ENCODE measurements around the gene DDX28. TPM values are rescaled to one million over a fixed set of nuclear protein-coding genes. Genes with fewer than 3 reads are reported as not detected.
A peak's percentile ranks its signal among the peaks of the same experiment; 100 is the strongest.

DDX28 gene
- total and polyA plus RNA-seq, 4 donors, result 7.6 to 11.6 (median 8.4) TPM

- H3K9me3 ChIP-seq (ENCODE audit: control insufficient read depth in 4 of 4, low read length in 3 of 4), result no peaks in the 10 kb centered on the region
- peaks cover 0 to 2% (median 0%) of the 10 kb centered on the region in 4 donors for H3K4me1 ChIP-seq (ENCODE audit: control insufficient read depth in 4 of 4, insufficient read depth in 4 of 4, low read length in 3 of 4)
- WGBS, result 75% methylated on average over 9 of the region's 9 CpGs
- H3K9ac ChIP-seq (ENCODE audit: low read depth in 1 of 2, low read length in 2 of 2), result no peak overlapping the region
- no peaks in the 10 kb centered on the region for H3K27me3 ChIP-seq (ENCODE audit: control insufficient read depth in 4 of 4, insufficient read depth in 4 of 4, low read length in 3 of 4)
- no peak overlapping the region for H3K4me3 ChIP-seq (ENCODE audit: low read depth in 1 of 3, low read length in 3 of 3)
- TF ChIP-seq REST (IDR thresholded peaks at IDR 0.05), result no peak
- TF ChIP-seq JUND (IDR thresholded peaks at IDR 0.05), result no peak
- no peak for TF ChIP-seq RXRA (IDR thresholded peaks at IDR 0.05)
- no peak overlapping the region for H3K27ac ChIP-seq (ENCODE audit: low read depth in 1 of 2, low read length in 2 of 2)
- no peaks in the 10 kb centered on the region for H3K36me3 ChIP-seq (ENCODE audit: control insufficient read depth in 4 of 4, insufficient read depth in 3 of 4, low read depth in 1 of 4, low read length in 3 of 4)
- no peak for DNase-seq (ENCODE audit: low spot score)
Observed at GRCh38 chr16:68009157-68009735, 13.8 kb downstream of the DDX28 start.

- DNase-seq (ENCODE audit: low spot score), result no peak
- peak; percentile 31 for TF ChIP-seq SP1 (IDR thresholded peaks at IDR 0.05)
- no peak for TF ChIP-seq ATF3 (IDR thresholded peaks at IDR 0.05)
- TF ChIP-seq NR2F2 (IDR thresholded peaks at IDR 0.05), result peak; percentile 51
- H3K4me3 ChIP-seq (ENCODE audit: low read depth in 1 of 3, low read length in 3 of 3), result no peak overlapping the region
- H3K27ac ChIP-seq (ENCODE audit: low read depth in 1 of 2, low read length in 2 of 2), result peak overlapping the region; percentile 61 to 67
- H3K9me3 ChIP-seq (ENCODE audit: control insufficient read depth in 4 of 4, low read length in 3 of 4), result no peaks in the 10 kb centered on the region
- H3K4me1 ChIP-seq (ENCODE audit: control insufficient read depth in 4 of 4, insufficient read depth in 4 of 4, low read length in 3 of 4), result peaks cover 0 to 2% (median 0%) of the 10 kb centered on the region in 4 donors
- WGBS, result 49% methylated on average over 6 of the region's 6 CpGs
- H3K36me3 ChIP-seq (ENCODE audit: control insufficient read depth in 4 of 4, insufficient read depth in 3 of 4, low read depth in 1 of 4, low read length in 3 of 4), result no peaks in the 10 kb centered on the region
- peak overlapping the region in 1 of 2 donors; percentile 22 for H3K9ac ChIP-seq (ENCODE audit: low read depth in 1 of 2, low read length in 2 of 2)
- no peaks in the 10 kb centered on the region for H3K27me3 ChIP-seq (ENCODE audit: control insufficient read depth in 4 of 4, insufficient read depth in 4 of 4, low read length in 3 of 4)
Observed at GRCh38 chr16:68005786-68006286, 17.2 kb downstream of the DDX28 start.

- 83% methylated on average over 9 of the region's 9 CpGs for WGBS
- Histone ChIP-seq H3K27ac (ENCODE audit: low read depth in 1 of 2, low read length in 2 of 2) (peak overlapping the region; percentile 61 to 67), H3K4me3 (ENCODE audit: low read depth in 1 of 3, low read length in 3 of 3) (no peak overlapping the region), H3K9ac (ENCODE audit: low read depth in 1 of 2, low read length in 2 of 2) (no peak overlapping the region), H3K36me3 (ENCODE audit: control insufficient read depth in 4 of 4, insufficient read depth in 3 of 4, low read depth in 1 of 4, low read length in 3 of 4) (no peaks in the 10 kb centered on the region), H3K9me3 (ENCODE audit: control insufficient read depth in 4 of 4, low read length in 3 of 4) (no peaks in the 10 kb centered on the region), H3K27me3 (ENCODE audit: control insufficient read depth in 4 of 4, insufficient read depth in 4 of 4, low read length in 3 of 4) (no peaks in the 10 kb centered on the region), H3K4me1 (ENCODE audit: control insufficient read depth in 4 of 4, insufficient read depth in 4 of 4, low read length in 3 of 4) (peaks cover 0 to 2% (median under 1%) of the 10 kb centered on the region in 4 donors)
- no peak for TF ChIP-seq GABPA (IDR thresholded peaks at IDR 0.05 in 1 of 2, conservative IDR thresholded peaks at IDR 0.05 in 1 of 2)
- no peak for TF ChIP-seq JUND (IDR thresholded peaks at IDR 0.05)
- no peak for TF ChIP-seq TAF1 (conservative IDR thresholded peaks at IDR 0.05)
- no peak for TF ChIP-seq FOXA2 (IDR thresholded peaks at IDR 0.05)
- TF ChIP-seq REST (IDR thresholded peaks at IDR 0.05), result no peak
- TF ChIP-seq ATF3 (IDR thresholded peaks at IDR 0.05), result no peak
- no peak for TF ChIP-seq HNF4A (conservative IDR thresholded peaks at IDR 0.05)
- TF ChIP-seq NR2F2 (IDR thresholded peaks at IDR 0.05), result no peak
- TF ChIP-seq FOXA1 (IDR thresholded peaks at IDR 0.05), result no peak
- TF ChIP-seq SP1 (IDR thresholded peaks at IDR 0.05), result no peak
- TF ChIP-seq RAD21 (IDR thresholded peaks at IDR 0.05), result no peak
- no peak for DNase-seq (ENCODE audit: low spot score)
Observed at GRCh38 chr16:68005211-68005610, 17.8 kb downstream of the DDX28 start.
